Uterus (tissue), 2 donors: ENCODE measurements around the gene BCAM.

Source experiments
- POLR2A ChIP-seq, 2 donors: fragments of 450-650 bp; IDR thresholded peaks; one replicate each; pipeline ENCODE4 v1.6.1; 2016; ENCODE audit warnings: antibody characterized with exemption in 2 of 2, mild to moderate bottlenecking in 1 of 2, moderate library complexity in 1 of 2
- TF ChIP-seq, protein P1 (sequence below), 4 experiments: fragments of 200-600 bp in 2 of 4; fragments of 450-650 bp in 2 of 4; sonication (generic) in 2 of 4; IDR thresholded peaks; one replicate each; pipeline ENCODE4 v1.5.1; 2016 to 2019; ENCODE audit warnings: antibody characterized with exemption in 4 of 4, mild to moderate bottlenecking in 2 of 4, moderate library complexity in 1 of 4

DNA sequence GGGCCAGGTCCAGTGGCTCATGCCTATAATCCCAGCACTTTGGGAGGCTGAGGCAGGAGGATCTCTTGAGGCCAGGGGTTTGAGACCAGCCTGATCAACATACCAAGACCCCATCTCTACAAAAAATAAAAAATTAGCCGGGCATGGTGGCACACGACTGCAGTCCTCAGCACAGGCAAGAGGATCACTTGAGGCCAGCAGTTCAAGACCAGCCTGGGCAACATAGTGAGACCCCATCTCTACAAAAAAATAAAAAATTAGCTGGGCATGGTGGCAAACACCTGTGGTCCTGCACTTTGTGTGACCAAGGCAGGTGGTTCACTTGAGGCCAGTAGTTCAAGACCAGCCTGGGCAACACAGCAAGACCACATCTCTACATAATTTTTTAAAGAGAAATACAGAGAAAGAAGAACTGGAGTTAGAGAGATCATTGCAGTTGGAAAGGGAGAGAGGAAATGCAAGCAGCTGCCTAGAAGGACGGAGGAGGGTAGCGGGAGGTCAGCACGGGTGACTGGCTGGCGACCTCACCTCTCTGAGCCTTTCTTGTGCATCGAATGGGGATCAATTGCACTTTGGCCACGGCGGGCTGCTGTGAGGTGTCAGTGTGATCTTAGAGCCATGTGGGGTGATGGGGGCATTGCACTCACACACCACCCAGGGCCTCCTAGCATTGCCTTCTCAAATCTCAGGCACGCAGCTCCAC is 13.9 kb downstream of the BCAM start:
- TF ChIP-seq POLR2A (IDR thresholded peaks at IDR 0.05) = no peak
- TF ChIP-seq, protein P1, sequence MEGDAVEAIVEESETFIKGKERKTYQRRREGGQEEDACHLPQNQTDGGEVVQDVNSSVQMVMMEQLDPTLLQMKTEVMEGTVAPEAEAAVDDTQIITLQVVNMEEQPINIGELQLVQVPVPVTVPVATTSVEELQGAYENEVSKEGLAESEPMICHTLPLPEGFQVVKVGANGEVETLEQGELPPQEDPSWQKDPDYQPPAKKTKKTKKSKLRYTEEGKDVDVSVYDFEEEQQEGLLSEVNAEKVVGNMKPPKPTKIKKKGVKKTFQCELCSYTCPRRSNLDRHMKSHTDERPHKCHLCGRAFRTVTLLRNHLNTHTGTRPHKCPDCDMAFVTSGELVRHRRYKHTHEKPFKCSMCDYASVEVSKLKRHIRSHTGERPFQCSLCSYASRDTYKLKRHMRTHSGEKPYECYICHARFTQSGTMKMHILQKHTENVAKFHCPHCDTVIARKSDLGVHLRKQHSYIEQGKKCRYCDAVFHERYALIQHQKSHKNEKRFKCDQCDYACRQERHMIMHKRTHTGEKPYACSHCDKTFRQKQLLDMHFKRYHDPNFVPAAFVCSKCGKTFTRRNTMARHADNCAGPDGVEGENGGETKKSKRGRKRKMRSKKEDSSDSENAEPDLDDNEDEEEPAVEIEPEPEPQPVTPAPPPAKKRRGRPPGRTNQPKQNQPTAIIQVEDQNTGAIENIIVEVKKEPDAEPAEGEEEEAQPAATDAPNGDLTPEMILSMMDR (IDR thresholded peaks at IDR 0.05) = no peak
